GM13976 (cell line): ENCODE results near the gene ODAD2.

Experiments used
- DNase-seq: peaks from one replicate; pipeline ENCODE4 v3.0.0; 2012; ENCODE audit warnings: low spot score
- in situ Hi-C: fragments of 300-500 bp; cut with MboI; formaldehyde crosslinking; loops from one replicate; pipeline ENCODE4 v1.12.0; 2022; ENCODE audit warnings: low sequenced_read_pairs, mixed read lengths, inconsistent platforms; ENCODE audit not compliant: unreplicated experiment
- TF ChIP-seq, protein P1 (sequence below): IDR thresholded peaks from 2 replicates; pipeline ENCODE4 v1.5.1; 2012; ENCODE audit warnings: borderline replicate concordance, mild to moderate bottlenecking; ENCODE audit not compliant: insufficient read depth; ENCODE audit errors: extremely low read depth, missing control alignments, control extremely low read depth

ODAD2 gene

DNA sequence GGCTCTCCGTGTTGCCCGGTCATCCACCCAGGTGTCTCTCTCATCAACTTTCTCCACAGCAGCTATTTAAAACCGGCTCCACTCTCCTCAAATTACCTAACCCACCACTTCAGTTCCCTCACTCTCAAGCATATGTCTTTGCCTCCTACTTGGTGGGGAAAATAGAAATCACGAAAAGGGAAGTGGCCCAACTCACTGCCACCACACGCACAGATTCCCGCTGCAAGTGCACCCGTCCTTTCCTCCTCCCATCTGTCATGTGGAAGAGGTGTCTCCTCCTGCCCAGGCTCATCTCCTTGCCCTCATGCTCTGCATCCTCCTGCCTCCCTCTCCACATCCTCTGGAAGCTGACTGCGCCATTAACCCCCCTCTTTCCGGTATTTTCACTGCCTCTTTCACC is 172.5 kb downstream of the ODAD2 start:
- in situ Hi-C loops, result no loop called here
- TF ChIP-seq, protein P1, sequence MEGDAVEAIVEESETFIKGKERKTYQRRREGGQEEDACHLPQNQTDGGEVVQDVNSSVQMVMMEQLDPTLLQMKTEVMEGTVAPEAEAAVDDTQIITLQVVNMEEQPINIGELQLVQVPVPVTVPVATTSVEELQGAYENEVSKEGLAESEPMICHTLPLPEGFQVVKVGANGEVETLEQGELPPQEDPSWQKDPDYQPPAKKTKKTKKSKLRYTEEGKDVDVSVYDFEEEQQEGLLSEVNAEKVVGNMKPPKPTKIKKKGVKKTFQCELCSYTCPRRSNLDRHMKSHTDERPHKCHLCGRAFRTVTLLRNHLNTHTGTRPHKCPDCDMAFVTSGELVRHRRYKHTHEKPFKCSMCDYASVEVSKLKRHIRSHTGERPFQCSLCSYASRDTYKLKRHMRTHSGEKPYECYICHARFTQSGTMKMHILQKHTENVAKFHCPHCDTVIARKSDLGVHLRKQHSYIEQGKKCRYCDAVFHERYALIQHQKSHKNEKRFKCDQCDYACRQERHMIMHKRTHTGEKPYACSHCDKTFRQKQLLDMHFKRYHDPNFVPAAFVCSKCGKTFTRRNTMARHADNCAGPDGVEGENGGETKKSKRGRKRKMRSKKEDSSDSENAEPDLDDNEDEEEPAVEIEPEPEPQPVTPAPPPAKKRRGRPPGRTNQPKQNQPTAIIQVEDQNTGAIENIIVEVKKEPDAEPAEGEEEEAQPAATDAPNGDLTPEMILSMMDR, result no peak
- DNase-seq, result no peak

DNA sequence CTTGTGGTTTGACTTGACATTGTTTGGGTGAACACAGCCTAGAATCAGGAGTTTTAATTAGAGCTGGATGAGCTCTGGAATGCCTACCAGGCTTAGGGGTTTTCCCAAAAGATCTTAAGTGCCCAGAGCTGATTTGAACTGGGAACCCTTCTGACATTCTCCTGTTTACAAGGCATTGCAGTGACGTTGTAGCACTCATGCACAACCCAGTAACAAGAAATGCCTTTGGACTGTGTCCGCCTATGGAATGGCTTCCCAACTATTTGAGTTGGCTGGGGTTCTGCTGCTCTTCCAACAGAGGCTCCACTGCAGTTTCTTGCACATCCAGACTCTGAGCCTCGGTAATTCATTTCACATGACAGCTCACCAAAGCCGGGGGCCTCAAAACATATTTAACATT is 176.6 kb downstream of the ODAD2 start:
- TF ChIP-seq, protein P1, result no peak
- in situ Hi-C loops, result no loop called here
- no peak for DNase-seq

DNA sequence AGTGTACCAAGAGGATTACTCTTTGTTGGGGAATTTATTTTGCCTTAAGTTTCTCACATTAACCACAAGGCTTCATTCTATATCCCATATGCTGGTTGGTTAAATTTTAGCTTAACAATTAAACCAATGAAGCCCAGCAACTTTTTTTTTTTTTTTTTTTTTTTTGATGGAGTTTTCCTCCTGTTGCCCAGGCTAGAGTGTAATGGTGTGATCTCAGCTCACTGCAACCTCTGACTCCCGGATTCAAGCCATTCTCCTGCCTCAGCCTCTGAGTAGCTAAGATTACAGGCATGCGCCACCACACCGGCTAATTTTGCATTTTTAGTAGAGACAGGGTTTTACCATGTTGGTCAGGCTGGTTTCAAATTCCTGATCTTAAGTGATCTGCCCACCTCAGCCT is 178.2 kb downstream of the ODAD2 start:
- TF ChIP-seq, protein P1, result no peak
- in situ Hi-C loops, result no loop called here
- no peak for DNase-seq

DNA sequence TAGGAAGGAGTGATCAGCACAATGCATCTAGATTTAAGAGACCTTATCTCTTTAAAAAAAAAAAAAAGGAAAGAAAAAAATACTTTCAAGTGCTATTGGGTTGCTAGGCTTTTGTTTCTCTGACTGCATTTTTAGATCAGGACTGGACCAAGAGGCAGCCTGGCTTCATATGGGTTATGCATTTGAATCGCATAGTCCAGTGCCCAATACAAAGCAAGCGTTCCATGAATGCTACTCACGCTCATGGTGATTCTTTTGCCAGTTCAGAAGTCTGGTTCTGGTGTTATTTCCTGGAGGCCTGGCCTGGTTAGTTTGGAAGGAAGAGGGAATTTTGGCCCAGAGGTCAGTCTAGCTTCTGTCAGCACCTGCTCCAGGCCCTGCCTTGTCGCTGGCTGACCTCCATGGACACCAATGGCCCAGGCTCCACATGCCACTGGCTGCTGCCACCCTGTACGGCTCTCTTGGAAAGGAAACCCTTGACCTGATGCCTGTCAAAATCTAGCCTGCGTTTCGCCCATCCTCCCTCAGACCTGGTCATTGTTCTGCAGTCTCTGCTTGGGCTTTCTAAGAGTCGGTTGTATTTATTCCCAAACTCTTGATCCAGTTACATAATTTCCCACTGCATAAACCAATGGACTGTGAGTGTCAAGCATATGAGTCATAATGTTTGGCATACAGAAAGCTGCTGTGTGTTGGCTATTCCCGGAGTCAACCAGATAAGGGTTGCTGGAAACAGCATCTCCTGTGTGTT is 178.9 kb downstream of the ODAD2 start:
- TF ChIP-seq, protein P1, result no peak
- in situ Hi-C loops, result no loop called here
- DNase-seq, result no peak

DNA sequence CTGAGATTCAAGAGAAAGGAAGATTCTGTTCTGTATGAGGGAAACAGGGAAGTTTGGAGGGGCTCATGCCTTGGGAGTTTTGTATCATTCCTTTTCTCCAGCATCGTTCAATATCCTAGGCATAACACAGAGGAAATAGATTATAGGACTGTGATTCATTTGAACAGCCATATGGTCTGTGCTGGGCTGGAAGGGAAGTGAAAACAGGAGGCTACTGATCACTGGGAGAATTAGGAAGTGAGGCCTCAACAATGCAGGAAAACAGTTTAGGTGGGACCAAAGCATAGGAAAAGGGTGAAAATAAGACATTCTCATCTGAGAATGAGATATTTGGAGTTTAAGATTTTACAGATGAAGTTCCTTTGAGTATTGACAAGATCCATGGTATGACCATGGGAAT is 182.6 kb downstream of the ODAD2 start:
- DNase-seq, result no peak
- in situ Hi-C loops, result no loop called here
- TF ChIP-seq, protein P1, result no peak

DNA sequence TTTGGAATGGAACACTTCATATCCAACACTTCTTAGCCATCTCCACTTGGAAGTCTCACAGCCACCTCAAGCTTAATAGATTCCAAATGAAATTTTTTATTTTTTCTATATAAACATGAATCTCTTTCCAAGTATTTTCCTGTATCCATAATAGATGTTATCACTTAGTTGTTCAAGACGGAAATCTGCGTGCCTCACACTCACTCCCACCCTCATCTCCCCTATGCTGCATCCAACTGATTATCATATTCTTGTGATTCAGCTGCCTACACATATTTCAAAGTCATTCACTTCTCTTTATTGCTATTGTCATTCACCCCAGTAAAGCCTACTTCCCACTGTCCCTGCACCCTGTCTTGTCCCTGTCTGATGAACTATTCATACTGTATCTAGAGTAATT is 183.0 kb downstream of the ODAD2 start:
- in situ Hi-C loops, result no loop called here
- TF ChIP-seq, protein P1, result no peak
- no peak for DNase-seq

DNA sequence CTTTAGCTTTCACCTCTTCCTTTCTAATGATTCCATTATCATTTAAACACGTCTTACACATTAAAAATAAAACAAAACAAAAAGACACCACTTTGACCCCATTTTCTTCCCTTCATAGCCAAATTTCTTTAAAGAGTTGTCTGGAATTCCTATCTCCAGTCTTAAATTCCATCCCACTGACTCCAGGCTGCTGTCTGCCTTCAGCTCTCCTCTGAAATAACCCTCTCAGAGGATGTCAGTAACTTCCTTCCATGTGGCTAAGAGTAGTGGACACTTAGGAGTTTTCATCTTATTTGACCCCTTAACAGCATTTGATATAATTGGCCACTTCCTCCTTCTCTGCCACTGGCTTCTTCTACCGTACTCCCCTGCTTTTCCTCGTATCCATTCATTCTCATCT is 183.6 kb downstream of the ODAD2 start:
- TF ChIP-seq, protein P1, result no peak
- in situ Hi-C loops, result no loop called here
- DNase-seq, result no peak
